H4 (cell line): ENCODE results near the gene LPP. TPM values are rescaled to one million over a fixed set of nuclear protein-coding genes. Genes with fewer than 3 reads are reported as not detected.
"Not testable (repeated sequence)": the region's sequence is repeated elsewhere in the genome, so short reads cannot be mapped to it uniquely, and the experiment has no call there.

ENCODE experiments used
- DNase-seq: peaks from one replicate; pipeline ENCODE4 v3.0.0-alpha.2; 2015; ENCODE audit warnings: low spot score
- total RNA-seq: library from RNA; depleted of rRNA; stranded (reverse); fragments of >200 nt; shearing (Covaris generic); gene quantifications from 2 replicates; pipeline ENCODE4 v1.2.3, GENCODE V29; 2014

Gene LPP
- total RNA-seq, 1 experiment from 2014 or later: 28.3 TPM

DNA sequence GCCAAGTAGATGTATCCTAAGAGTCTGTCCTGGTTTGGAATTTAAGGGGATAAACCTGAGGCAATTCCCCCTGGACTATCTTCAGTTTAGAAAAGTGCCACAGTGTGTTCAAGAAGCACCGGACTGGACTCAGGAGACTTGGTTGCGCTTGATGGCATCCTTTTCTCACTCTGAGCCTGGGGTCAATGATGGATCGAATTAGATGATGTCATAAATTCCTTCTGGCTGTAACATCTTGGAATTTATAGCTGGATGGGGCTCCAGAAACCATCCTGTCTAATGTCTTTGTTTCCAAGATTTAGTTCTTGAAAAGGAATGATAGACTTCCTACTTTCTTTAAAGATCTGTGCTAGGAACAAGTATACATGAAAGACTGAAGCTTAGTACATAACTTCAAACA, 280.6 kb downstream of the LPP start:
- no peak for DNase-seq

DNA sequence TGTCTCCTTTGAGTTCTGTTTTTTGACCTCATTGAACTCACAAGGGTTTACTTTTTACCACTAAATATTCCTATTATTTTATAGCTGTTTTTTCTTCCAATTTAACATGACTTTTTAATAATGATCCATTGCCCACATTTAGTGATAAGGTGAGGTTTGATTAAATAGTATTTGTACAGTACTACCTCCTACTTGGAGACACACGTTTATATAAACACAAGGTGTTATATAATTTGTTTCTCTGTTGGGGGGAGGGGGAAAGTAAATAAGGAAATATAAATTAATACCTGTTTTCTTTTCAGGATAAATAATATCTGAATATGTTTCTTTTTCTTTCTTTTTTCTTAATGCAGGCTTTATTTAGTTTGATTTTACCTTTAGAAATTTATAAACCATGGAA, 281.3 kb downstream of the LPP start:
- DNase-seq: no peak

- no peak for DNase-seq
Measured at GRCh38 chr3:188437926-188438325, 284.0 kb downstream of the LPP start.

DNA sequence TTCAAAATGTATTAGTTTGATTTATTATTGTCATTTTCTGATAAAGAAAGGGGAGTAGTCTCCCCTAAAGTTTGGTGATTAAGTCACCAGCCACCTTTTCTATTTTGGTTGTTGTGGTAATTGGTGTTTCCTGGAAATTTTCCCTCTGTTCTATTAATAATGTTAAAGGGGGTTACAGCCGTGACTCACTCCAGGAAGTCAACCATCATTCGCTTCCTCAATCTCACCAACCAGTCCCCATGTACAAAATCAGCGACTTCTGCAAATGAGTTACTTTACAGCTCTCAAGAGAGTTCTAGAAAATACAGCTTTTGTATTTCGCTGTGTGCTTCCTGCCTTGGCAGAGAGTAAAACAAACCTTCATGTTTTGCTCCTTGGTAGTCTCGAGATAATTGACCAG, 285.1 kb downstream of the LPP start:
- no peak for DNase-seq

DNA sequence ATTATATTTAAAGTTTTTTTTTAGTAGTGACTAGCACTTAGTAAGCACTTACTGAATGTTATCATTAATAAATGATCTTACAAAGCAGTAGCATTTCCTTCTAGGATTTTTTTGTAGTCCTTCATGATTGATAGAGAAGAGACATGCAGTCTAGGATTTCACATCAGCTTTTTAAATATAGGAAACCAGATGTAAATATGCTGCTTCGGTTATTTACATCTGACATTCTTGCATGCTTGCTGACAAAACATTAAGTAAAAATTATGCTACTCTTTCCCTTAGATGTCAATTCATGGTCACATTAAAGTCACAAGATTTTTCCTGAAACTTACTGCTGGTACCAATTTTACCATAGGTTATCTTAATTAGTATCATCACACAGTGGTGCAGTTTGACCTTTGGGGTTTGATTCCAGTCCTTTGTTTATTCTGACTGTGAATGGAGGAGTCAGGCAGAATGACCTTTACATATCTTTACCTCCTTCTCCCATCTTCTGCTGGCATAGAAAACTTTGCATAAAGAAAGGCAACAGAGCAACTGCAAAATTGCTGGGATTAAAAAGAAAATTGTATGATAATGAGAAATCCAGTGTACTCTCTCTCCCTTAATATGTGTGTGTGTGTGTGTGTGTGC, 286.5 kb downstream of the LPP start:
- no peak for DNase-seq

GRCh38 chr3:188442430-188442829, 288.5 kb downstream of the LPP start:
- no peak for DNase-seq

DNA sequence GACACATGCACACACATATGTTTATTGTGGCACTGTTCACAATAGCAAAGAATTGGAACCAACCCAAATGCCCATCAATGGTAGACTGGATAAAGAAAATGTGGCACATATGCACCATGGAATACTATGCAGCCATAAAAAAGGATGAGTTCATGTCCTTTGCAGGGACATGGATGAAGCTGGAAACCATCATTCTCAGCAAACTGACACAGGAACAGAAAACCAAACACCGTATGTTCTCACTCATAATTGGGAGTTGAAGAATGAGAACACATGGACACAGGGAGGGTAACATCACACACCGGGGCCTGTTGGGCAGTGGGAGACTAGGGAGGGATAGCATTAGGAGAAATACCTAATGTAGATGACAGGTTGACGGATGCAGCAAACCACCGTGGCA, 291.2 kb downstream of the LPP start:
- not testable (repeated sequence) for DNase-seq

DNA sequence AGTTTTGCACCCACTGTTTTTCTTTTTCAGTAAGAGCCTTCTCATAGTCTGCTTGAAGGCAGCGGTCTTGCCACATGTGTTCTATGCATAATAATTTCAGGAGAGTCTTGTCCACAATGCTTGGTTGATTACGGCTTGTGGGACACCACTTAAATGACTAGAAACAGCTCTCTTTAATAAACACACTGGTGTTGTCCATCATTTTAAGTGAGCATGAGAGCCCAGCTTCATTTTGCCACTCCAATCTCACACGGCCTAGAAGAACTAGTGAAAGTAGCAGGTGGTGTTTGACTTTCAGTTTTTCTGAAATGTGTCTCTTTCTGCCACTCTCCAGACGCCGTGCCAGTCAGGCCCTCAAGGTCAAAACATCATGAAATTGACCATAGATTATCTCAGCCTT, 292.1 kb downstream of the LPP start:
- DNase-seq: no peak

DNA sequence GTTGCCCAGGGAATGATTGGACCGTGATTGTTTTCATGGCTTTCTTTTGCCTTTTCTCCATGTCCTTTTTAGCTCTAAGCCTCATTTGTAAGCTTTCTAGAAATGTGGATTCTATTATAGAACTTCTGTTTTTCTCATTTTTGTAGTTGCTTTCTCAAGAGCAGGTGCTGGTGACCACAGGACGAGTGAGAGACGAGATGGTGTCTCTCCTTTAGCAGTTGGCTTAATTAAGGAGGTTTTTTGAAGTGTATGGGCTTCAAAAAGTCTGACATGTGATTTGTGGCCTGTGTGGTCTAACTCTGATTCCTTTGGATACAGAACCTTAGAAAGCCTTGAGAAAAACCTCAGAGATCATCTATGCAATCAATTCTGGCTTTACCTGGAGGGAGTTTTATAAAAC, 292.8 kb downstream of the LPP start:
- DNase-seq: no peak

DNA sequence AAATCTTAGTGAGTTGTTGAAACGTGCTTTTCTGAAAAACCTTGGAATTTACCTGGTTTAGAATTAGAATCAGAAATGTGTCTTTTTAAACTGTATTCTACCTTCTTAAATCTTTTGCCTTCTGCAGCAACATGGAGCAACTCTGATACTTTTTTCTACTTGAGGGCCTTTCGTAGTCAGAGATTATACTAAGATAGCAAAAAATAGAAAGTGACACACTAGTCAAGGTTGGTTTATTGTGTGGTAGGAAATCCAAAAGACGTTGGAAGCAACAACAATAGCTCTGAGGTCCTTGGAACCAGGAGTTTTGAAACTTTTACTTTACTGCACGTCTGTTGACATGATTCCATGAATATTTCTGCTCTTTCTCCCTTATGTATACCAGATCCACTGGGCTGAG, 294.9 kb downstream of the LPP start:
- DNase-seq: no peak

DNA sequence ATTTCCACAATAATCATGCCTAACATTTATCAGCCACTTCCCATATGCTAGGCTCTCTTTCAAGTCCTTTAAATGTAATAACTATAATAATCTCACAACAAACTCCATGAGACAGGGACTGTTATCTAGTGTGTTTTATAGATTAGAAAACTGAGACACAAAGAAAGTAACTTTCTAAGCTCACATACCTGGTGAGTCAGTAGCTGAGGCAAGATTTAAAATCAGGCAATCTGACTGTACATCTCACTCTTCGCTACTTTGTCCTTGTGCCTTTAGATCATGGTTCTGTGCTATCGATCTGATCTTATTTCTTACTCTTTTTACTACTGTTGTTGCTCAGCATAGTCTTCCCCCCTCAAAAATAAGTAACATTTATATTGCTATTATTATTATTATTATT, 295.5 kb downstream of the LPP start:
- no peak for DNase-seq

DNA sequence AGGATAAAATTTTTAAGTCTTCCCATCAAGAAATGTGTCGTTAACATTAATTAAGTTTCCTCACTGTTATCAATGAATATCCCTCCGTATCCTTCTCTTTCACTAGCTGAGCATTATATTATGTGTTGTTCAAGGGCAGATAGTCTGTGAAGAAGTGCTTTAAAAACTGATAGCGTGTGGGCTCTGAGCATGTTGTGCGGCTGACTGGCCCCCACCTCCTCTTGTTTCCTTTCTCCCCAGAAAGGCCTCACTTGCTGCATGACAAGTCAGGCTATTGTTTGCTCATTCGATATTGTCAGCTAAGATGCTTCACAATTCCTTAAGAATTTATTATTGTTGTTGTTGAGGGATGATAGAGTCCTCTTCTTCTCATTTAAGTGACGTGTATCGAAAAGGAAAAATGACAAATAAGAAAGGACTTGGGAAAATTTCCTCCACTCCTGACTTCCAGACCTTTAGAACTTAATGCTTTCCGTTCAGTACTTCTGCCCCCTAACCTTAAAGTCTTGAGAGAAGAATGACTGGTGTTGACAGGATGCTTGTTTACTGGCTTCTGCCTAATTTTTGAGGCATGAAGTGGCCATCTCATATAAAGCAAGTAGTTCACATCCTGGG, 298.3 kb downstream of the LPP start:
- no peak for DNase-seq

DNA sequence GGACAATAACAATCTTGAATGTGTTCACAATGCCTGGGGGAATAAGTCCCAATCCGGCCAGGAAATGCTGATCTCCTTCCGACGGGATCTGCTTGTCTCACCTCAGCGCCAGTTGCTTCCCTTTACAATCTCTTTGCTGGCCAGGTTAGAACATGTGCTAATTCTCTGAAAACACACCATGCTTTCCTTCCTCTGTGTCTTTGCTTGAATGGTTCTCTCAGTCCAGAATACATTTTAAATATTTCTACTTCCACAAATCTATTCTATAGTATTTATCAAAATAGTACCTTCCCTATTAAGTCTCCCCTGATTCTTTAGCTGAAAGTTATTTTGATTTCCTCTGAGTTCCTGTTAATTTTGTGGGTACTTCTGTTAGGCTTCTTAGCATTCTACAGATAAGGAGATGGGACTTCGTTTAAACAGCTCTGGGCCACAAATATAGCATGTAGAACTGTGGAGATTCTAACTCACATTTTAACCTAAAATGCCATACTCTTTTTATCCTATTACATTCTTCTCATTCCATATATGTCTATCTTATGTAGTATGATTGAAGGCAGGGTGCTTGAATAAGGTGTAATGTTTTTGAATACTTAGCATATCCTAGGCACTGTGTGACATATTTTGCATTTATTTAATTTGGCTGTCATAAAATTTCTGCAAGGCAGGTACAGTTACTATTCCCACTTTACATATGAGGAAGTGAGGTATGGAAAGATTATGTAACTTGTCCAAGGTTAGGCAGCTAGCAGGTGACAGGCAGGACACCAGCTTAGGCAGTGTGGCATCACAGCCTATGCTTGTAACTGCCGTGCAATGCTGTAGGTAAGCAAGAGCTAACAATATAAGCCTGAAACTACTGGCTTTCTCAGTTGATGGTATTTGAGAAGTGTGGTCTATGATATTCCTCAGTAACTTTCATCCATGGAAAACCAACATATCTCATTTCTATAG, 299.8 kb downstream of the LPP start:
- no peak for DNase-seq

- DNase-seq: no peak
Measured at GRCh38 chr3:188455748-188456147, 301.8 kb downstream of the LPP start.

GRCh38 chr3:188458756-188459155, 304.8 kb downstream of the LPP start:
- no peak for DNase-seq

DNA sequence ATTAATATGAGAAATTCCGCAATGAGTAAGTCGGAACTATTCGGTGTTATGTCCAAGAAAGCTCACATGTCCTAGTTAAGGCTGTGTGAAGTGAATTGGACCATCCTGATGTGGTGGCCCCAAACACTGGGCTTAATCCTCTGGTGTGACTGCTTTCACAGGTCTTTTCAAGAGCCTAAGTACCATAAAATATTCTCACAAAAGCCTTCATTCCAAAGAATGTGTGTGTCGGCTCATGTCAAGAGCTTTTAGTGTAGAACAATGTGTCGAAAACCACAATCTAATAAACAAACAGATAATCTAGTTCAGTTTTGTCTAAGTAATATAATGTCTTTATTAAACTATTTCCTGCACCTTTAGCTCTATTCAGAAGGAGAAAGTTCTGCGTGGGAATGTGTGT, 311.4 kb downstream of the LPP start:
- DNase-seq: no peak

DNA sequence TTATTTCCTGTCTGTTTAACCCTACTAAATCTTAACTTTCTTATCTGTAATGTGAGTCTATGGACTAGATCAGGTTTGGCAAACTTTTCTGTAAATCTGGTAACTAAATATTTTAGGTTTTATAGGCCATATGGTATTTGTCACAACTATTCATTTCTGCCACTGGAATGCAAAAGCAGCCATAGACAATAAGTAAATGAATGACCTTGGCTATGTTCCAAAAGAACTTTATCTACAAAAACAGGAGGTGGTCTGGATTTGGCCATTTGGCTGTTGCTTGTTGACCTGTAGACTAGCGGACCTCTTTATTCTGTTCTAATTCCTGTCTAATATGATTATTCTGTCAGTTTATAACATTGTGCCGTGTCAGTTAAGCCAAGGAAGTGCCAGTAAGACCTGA, 314.2 kb downstream of the LPP start:
- DNase-seq: no peak

- DNase-seq: peak; percentile 84
Measured at GRCh38 chr3:188468662-188469061, 314.7 kb downstream of the LPP start.

DNA sequence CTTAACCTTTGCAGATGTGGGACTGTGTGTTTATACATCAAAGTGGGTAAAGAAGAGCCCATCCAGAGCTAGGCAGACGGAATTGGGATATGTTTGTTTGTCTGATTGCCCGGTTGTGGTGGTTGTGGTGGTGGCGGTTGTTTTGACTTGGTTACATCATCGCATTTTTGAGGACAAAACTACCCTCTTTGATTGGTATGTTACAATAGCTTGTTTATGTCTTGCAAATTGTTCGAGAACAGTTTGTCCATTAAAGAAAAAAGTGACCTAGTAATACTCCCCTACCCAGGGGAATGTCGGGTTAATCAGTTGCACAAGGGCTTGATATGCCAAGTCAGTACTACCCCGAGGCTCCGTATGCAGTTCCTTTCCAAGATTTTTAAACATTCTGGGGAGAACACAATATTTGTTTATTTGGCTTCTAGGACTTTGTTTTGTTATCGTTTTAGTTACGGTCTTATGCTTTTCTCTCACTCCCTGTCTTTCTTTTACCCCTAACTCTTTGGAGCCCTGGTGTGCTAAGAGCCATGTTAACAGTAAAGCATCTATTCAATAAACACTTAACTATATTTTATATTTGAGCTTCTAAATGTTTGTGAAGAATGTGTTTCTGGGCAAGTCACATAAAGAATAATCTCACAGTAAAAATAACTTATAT, 315.4 kb downstream of the LPP start:
- peak; percentile 97 for DNase-seq

DNA sequence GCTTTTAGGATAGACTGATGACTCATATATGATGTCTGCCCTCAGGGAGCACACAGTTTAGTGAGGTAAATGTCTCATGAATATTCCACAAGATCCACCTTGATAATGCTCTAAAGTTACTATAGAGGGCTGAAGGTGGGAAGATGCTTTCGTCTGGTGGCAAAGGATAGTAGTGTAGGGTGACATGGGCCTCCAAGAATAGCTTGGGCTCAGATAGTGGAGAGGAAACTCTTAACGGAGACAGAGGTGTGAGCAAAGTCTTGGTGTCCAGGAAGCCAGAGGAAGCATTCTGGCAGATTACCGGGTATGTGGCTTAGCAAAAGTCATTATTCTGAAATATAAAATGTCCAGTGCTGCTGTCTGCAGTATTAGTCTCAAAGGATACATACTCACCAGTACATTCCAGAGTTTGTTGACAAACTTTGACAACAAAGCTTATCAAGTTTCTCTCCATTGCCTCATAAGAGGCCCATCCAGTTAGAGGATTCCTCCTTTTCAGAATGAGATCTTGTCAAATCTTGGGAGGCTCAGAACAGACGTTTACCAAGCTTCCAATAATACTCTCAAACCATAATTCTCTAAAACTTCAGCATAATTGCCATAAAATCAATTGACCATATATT, 316.7 kb downstream of the LPP start:
- DNase-seq: no peak

GRCh38 chr3:188471723-188472122, 317.8 kb downstream of the LPP start:
- no peak for DNase-seq

- no peak for DNase-seq
Measured at GRCh38 chr3:188472336-188472735, 318.4 kb downstream of the LPP start.
